Measurements from ENCODE around the gene EPHB6. TPM values are rescaled to one million over a fixed set of nuclear protein-coding genes. Genes with fewer than 3 reads are reported as not detected.

EPHB6 gene
- total RNA-seq, 1 donor from 2014 or later, result 2.0 TPM

GRCh38 chr7:142833174-142834048 is 21.5 kb upstream of the EPHB6 start:
- no peak for DNase-seq (ENCODE audit: low read depth)

GRCh38 chr7:142835487-142835886 is 19.4 kb upstream of the EPHB6 start:
- no peak for DNase-seq (ENCODE audit: low read depth)

- no peak for DNase-seq (ENCODE audit: low read depth)
These were observed 18.4 kb upstream of the EPHB6 start for GRCh38 chr7:142836426-142836825.

GRCh38 chr7:142838461-142839213 is 16.2 kb upstream of the EPHB6 start:
- no peak for DNase-seq (ENCODE audit: low read depth)

GRCh38 chr7:142842251-142842766 is 12.6 kb upstream of the EPHB6 start:
- no peak for DNase-seq (ENCODE audit: low read depth)

GRCh38 chr7:142847353-142847752 is 7.5 kb upstream of the EPHB6 start:
- no peak for DNase-seq (ENCODE audit: low read depth)

- DNase-seq (ENCODE audit: low read depth), result no peak
These were observed 3.6 kb upstream of the EPHB6 start for GRCh38 chr7:142851269-142851668.

GRCh38 chr7:142851919-142852318 is 3.0 kb upstream of the EPHB6 start:
- DNase-seq (ENCODE audit: low read depth), result no peak

GRCh38 chr7:142853739-142854371 is 1.0 kb upstream of the EPHB6 start:
- DNase-seq (ENCODE audit: low read depth), result peak; percentile 18

GRCh38 chr7:142855114-142855743 is 353 bp downstream of the EPHB6 start:
- DNase-seq (ENCODE audit: low read depth), result no peak

- peak; percentile 1 for DNase-seq (ENCODE audit: low read depth)
These were observed 1.1 kb downstream of the EPHB6 start for GRCh38 chr7:142855756-142856564.

- DNase-seq (ENCODE audit: low read depth), result no peak
These were observed 1.8 kb downstream of the EPHB6 start for GRCh38 chr7:142856565-142857245.

- no peak for DNase-seq (ENCODE audit: low read depth)
These were observed 2.7 kb downstream of the EPHB6 start for GRCh38 chr7:142857625-142858024.

GRCh38 chr7:142859411-142859810 is 4.5 kb downstream of the EPHB6 start:
- DNase-seq (ENCODE audit: low read depth), result no peak

GRCh38 chr7:142859829-142860228 is 5.0 kb downstream of the EPHB6 start:
- DNase-seq (ENCODE audit: low read depth), result no peak

GRCh38 chr7:142860968-142861367 is 6.1 kb downstream of the EPHB6 start:
- DNase-seq (ENCODE audit: low read depth), result no peak

GRCh38 chr7:142862351-142862750 is 7.5 kb downstream of the EPHB6 start:
- DNase-seq (ENCODE audit: low read depth), result no peak

GRCh38 chr7:142862786-142863400 is 8.0 kb downstream of the EPHB6 start:
- no peak for DNase-seq (ENCODE audit: low read depth)

GRCh38 chr7:142863891-142864685 is 9.2 kb downstream of the EPHB6 start:
- no peak for DNase-seq (ENCODE audit: low read depth)

Data from renal cortical epithelial cell (primary cell).